GM23338 (cell line): Measurements from ENCODE around the gene ARHGAP10. TPM values are rescaled to one million over a fixed set of nuclear protein-coding genes. Genes with fewer than 3 reads are reported as not detected.
A peak's percentile ranks its signal among the peaks of the same experiment; 100 is the strongest.

Experiments used
- ATAC-seq: fragments of 200-7000 bp; cut with Tn5 transposase; 3 replicates; pipeline ENCODE4 v1.9.1; 2020
- DNase-seq: peaks from one replicate; pipeline ENCODE4 v3.0.0-alpha.2; 2015; ENCODE audit warnings: low spot score
- H2AFZ ChIP-seq: fragments of 200-600 bp; sonication (generic); 2 replicates; pipeline ENCODE4 v1.8.0; 2016; ENCODE audit warnings: antibody characterized with exemption, mild to moderate bottlenecking, moderate library complexity
- H3F3A ChIP-seq: fragments of 200-600 bp; sonication (generic); replicated peaks from 2 replicates; pipeline ENCODE4 v1.8.0; 2017; ENCODE audit warnings: antibody characterized with exemption, mixed run types, low read depth
- H3K27ac ChIP-seq: fragments of 200-600 bp; sonication (generic); 2 replicates; pipeline ENCODE4 v1.6.1; 2016; ENCODE audit warnings: low read depth
- H3K27me3 ChIP-seq: fragments of 200-600 bp; sonication (generic); 2 replicates; pipeline ENCODE4 v1.8.0; 2016; ENCODE audit warnings: mild to moderate bottlenecking, mixed run types, moderate library complexity; ENCODE audit not compliant: insufficient read depth
- H3K36me3 ChIP-seq: fragments of 200-600 bp; sonication (generic); 2 replicates; pipeline ENCODE4 v1.8.0; 2016; ENCODE audit warnings: mild to moderate bottlenecking; ENCODE audit not compliant: insufficient read depth
- H3K4me1 ChIP-seq: fragments of 200-600 bp; sonication (generic); 2 replicates; pipeline ENCODE4 v1.8.0; 2016; ENCODE audit warnings: mild to moderate bottlenecking, moderate library complexity; ENCODE audit not compliant: insufficient read depth
- H3K4me2 ChIP-seq: fragments of 200-600 bp; sonication (generic); 2 replicates; pipeline ENCODE4 v1.7.1; 2017; ENCODE audit warnings: mixed run types
- H3K4me3 ChIP-seq: fragments of 200-600 bp; sonication (generic); 2 replicates; pipeline ENCODE4 v1.6.1; 2016; ENCODE audit warnings: mixed run types
- H3K79me2 ChIP-seq: fragments of 200-600 bp; sonication (generic); replicated peaks from 2 replicates; pipeline ENCODE4 v1.8.0; 2017; ENCODE audit warnings: mild to moderate bottlenecking; ENCODE audit not compliant: insufficient read depth
- H3K9me2 ChIP-seq: fragments of 200-600 bp; sonication (generic); 2 replicates; pipeline ENCODE4 v1.8.0; 2017; ENCODE audit not compliant: insufficient read depth
- H4K20me1 ChIP-seq: fragments of 200-600 bp; sonication (generic); replicated peaks from 2 replicates; pipeline ENCODE4 v1.8.0; 2017; ENCODE audit warnings: mild to moderate bottlenecking; ENCODE audit not compliant: insufficient read depth
- H3K27ac Mint-ChIP-seq: 2 replicates; pipeline ENCODE4 v1.8.0; 2020; ENCODE audit warnings: inconsistent platforms, mild to moderate bottlenecking, moderate library complexity, mixed read lengths
- H3K27me3 Mint-ChIP-seq: 3 replicates; pipeline ENCODE4 v1.8.0; 2022; ENCODE audit warnings: low read depth, mild to moderate bottlenecking, moderate library complexity, mixed read lengths, inconsistent platforms; ENCODE audit not compliant: insufficient read depth, poor library complexity
- H3K36me3 Mint-ChIP-seq: 3 replicates; pipeline ENCODE4 v1.8.0; 2021; ENCODE audit warnings: low read depth, mild to moderate bottlenecking, inconsistent platforms, moderate library complexity, mixed read lengths
- H3K4me1 Mint-ChIP-seq: 3 replicates; pipeline ENCODE4 v1.8.0; 2020; ENCODE audit warnings: mild to moderate bottlenecking, inconsistent platforms, mixed read lengths
- H3K4me3 Mint-ChIP-seq: 3 replicates; pipeline ENCODE4 v1.8.0; 2021; ENCODE audit warnings: moderate library complexity, mild to moderate bottlenecking, inconsistent platforms, mixed read lengths
- H3K9me3 Mint-ChIP-seq: 3 replicates; pipeline ENCODE4 v1.8.0; 2020; ENCODE audit warnings: moderate library complexity, mild to moderate bottlenecking, inconsistent platforms, mixed read lengths
- CREB1 ChIP-seq: fragments of 250-450 bp; sonication (Bioruptor Pico); IDR thresholded peaks from 2 replicates; pipeline ENCODE4 v1.5.0; 2020; ENCODE audit warnings: low read depth, mild to moderate bottlenecking, moderate library complexity
- EZH2 ChIP-seq: fragments of 200-600 bp; sonication (generic); IDR thresholded peaks from one replicate; pipeline ENCODE4 v1.8.0; 2017; ENCODE audit warnings: antibody characterized with exemption, mild to moderate bottlenecking, low read depth; ENCODE audit not compliant: unreplicated experiment
- EZH2phosphoT487 ChIP-seq: fragments of 200-600 bp; sonication (generic); IDR thresholded peaks from one replicate; pipeline ENCODE4 v1.8.1; 2018; ENCODE audit warnings: antibody characterized with exemption; ENCODE audit not compliant: unreplicated experiment
- JUNB ChIP-seq: IDR thresholded peaks from one replicate; pipeline ENCODE4 v1.6.1; 2016; ENCODE audit warnings: antibody characterized with exemption; ENCODE audit not compliant: unreplicated experiment
- NANOG ChIP-seq: IDR thresholded peaks from 2 replicates; pipeline ENCODE4 v1.6.1; 2016; ENCODE audit warnings: antibody characterized with exemption, borderline replicate concordance
- REST ChIP-seq: IDR thresholded peaks from one replicate; pipeline ENCODE4 v1.6.1; 2018; ENCODE audit warnings: antibody characterized with exemption; ENCODE audit not compliant: unreplicated experiment
- STAT1 ChIP-seq: IDR thresholded peaks from one replicate; pipeline ENCODE4 v1.6.1; 2016; ENCODE audit warnings: antibody characterized with exemption; ENCODE audit not compliant: unreplicated experiment
- ZNF331 ChIP-seq: fragments of 250-450 bp; sonication (Bioruptor Pico); IDR thresholded peaks from 2 replicates; pipeline ENCODE4 v1.5.0; 2020; ENCODE audit warnings: low read depth, mild to moderate bottlenecking, moderate library complexity
- polyA plus RNA-seq: library from polyadenylated mRNA; unstranded; fragments of >200 nt; fragmentation: Nextera tagmentation; extraction: Ambion mirVana; gene quantifications from 2 replicates; pipeline ENCODE4 v1.2.1, GENCODE V29; 2016
- total RNA-seq: library from RNA; depleted of rRNA; stranded (reverse); fragments of >200 nt; shearing (Covaris generic); gene quantifications from 2 replicates; pipeline ENCODE4 v1.2.3, GENCODE V29; 2014
- TF ChIP-seq, protein P1 (sequence below), 2 experiments: fragments of 200-600 bp in 1 of 2; sonication (generic) in 1 of 2; conservative IDR thresholded peaks; 2 replicates each; pipeline versions ENCODE4 v1.5.1 to v1.6.1; 2016 to 2017; ENCODE audit warnings: antibody characterized with exemption in 2 of 2, low read depth in 2 of 2, mild to moderate bottlenecking in 2 of 2, moderate library complexity in 1 of 2
- TF ChIP-seq, protein P2 (sequence below): IDR thresholded peaks from 2 replicates; pipeline ENCODE4 v1.6.1; 2016; ENCODE audit warnings: antibody characterized with exemption

The ARHGAP10 gene
- total and polyA plus RNA-seq, 2 experiments from 2014 or later, result 5.1 to 6.3 TPM

DNA sequence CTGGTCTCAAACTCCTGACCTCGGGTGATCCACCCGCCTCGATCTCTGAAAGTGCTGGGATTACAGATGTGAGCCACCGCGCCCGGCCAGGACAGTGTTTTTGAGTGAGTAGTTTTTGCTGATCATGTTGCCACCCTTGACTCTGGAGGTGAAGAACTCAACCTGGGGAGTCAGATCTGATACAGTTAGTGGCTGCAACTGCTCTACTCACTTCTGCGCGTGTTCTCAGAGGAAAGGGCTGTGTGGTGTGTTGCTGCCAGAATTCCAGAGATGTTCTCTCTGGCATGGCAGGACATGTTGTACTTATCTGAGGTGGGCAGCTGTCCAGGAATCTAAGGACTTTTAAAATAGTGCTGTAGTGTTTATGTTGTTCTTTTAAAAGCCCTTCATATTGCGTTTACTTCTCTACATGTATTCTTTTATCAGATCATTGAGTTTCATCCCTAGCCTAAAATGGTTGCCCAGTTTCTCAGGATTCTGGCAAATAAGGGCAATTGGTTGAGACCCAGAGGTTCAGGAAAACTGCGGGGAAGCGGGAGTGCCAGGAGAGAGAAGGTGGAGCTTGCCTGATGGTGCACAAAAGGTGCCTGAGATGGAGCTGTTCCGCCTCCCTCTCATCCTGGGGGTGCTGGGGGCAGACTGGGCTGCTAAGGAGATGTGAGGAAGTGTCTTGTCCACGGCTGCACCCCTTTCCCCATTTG lies 97.7 kb downstream of the ARHGAP10 start (continued):
- no peak for TF ChIP-seq ZNF331 (CRISPR knock-in tag)
- no peak for TF ChIP-seq EZH2
- TF ChIP-seq JUNB, result no peak
- TF ChIP-seq REST, result no peak
- no peak for TF ChIP-seq EZH2phosphoT487

GRCh38 chr4:147830102-147830463 lies 98.2 kb downstream of the ARHGAP10 start:
- no peaks in the 10 kb centered on the region for H3K79me2 ChIP-seq
- peak overlapping the region; percentile 63; the same call in 1 of the 2 replicates for H2AFZ ChIP-seq
- ATAC-seq, result peak; percentile 75
- H3K4me3 Mint-ChIP-seq, result no peak overlapping the region
- no peaks in the 10 kb centered on the region for H3K9me3 Mint-ChIP-seq
- 0 out of 2 replicates have a peak, but pooled peaks cover 8% of the 10 kb centered on the region for H3K4me1 ChIP-seq
- H3K27ac ChIP-seq, result no peak overlapping the region
- no peak overlapping the region for H3K4me3 ChIP-seq
- H3K27me3 ChIP-seq, result no peaks in the 10 kb centered on the region
- no peak overlapping the region for H3K4me2 ChIP-seq
- no peak overlapping the region for H3K27ac Mint-ChIP-seq
- no peaks in the 10 kb centered on the region; the same call in 2 of the 3 replicates for H3K36me3 Mint-ChIP-seq
- H3K9me2 ChIP-seq, result no peaks in the 10 kb centered on the region
- no peaks in the 10 kb centered on the region for H3F3A ChIP-seq
- no peaks in the 10 kb centered on the region for H3K27me3 Mint-ChIP-seq
- H4K20me1 ChIP-seq, result no peaks in the 10 kb centered on the region
- peak; percentile 17 for DNase-seq
- H3K4me1 Mint-ChIP-seq, result peaks cover 16% of the 10 kb centered on the region
- H3K36me3 ChIP-seq, result no peaks in the 10 kb centered on the region
- no peak for TF ChIP-seq NANOG
- no peak for TF ChIP-seq STAT1
- TF ChIP-seq EZH2phosphoT487, result no peak
- no peak for TF ChIP-seq JUNB
- no peak for TF ChIP-seq ZNF331 (CRISPR knock-in tag)
- no peak for TF ChIP-seq CREB1 (CRISPR knock-in tag)
- no peak for TF ChIP-seq REST
- TF ChIP-seq, protein P1, sequence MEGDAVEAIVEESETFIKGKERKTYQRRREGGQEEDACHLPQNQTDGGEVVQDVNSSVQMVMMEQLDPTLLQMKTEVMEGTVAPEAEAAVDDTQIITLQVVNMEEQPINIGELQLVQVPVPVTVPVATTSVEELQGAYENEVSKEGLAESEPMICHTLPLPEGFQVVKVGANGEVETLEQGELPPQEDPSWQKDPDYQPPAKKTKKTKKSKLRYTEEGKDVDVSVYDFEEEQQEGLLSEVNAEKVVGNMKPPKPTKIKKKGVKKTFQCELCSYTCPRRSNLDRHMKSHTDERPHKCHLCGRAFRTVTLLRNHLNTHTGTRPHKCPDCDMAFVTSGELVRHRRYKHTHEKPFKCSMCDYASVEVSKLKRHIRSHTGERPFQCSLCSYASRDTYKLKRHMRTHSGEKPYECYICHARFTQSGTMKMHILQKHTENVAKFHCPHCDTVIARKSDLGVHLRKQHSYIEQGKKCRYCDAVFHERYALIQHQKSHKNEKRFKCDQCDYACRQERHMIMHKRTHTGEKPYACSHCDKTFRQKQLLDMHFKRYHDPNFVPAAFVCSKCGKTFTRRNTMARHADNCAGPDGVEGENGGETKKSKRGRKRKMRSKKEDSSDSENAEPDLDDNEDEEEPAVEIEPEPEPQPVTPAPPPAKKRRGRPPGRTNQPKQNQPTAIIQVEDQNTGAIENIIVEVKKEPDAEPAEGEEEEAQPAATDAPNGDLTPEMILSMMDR (conservative IDR thresholded peaks at IDR 0.05; ENCODE audit: low read depth in 2 of 2), result no peak
- TF ChIP-seq, protein P2, sequence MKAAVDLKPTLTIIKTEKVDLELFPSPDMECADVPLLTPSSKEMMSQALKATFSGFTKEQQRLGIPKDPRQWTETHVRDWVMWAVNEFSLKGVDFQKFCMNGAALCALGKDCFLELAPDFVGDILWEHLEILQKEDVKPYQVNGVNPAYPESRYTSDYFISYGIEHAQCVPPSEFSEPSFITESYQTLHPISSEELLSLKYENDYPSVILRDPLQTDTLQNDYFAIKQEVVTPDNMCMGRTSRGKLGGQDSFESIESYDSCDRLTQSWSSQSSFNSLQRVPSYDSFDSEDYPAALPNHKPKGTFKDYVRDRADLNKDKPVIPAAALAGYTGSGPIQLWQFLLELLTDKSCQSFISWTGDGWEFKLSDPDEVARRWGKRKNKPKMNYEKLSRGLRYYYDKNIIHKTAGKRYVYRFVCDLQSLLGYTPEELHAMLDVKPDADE, result no peak
